SK-N-SH (cell line): ENCODE measurements around the gene SENP5. TPM values are rescaled to one million over a fixed set of nuclear protein-coding genes. Genes with fewer than 3 reads are reported as not detected.

Source experiments
- CTCF ChIA-PET: fragments of 300-600, 350-600 bp; formaldehyde crosslinking; extraction: SDS; loops from one replicate; lab custom pipeline; 2021; lab: Yijun Ruan, JAX
- POLR2A ChIA-PET: fragments of 350-600 bp; sonication (Branson Sonifier 250); formaldehyde crosslinking; extraction: SDS; loops from one replicate; lab custom pipeline; 2020; ENCODE audit warnings: antibody characterized with exemption, inconsistent platforms; lab: Yijun Ruan, JAX
- DNase-seq: peaks from one replicate; pipeline ENCODE4 v3.0.0; 2012
- H2AFZ ChIP-seq: fragments of 200-600 bp; sonication (generic); 2 replicates; pipeline ENCODE4 v1.8.1; 2016; ENCODE audit warnings: antibody characterized with exemption, mild to moderate bottlenecking, low read depth
- H3F3A ChIP-seq: fragments of 200-600 bp; sonication (generic); replicated peaks from 2 replicates; pipeline ENCODE3; 2016; ENCODE audit warnings: antibody characterized with exemption, mild to moderate bottlenecking; ENCODE audit not compliant: insufficient read depth
- H3K27ac ChIP-seq, 2 experiments: fragments of 200-500 bp in 1 of 2; fragments of 200-600 bp in 1 of 2; sonication (Bioruptor generic) in 1 of 2; sonication (generic), shearing (Covaris generic) in 1 of 2; 2 replicates each; pipeline versions ENCODE4 v1.5.1 to v1.6.1; 2014 to 2016; ENCODE audit warnings: low read depth in 2 of 2, inconsistent platforms in 1 of 2, low read length in 1 of 2, mild to moderate bottlenecking in 1 of 2, mixed read lengths in 1 of 2
- H3K27me3 ChIP-seq: fragments of 200-600 bp; sonication (generic), shearing (Covaris generic); 2 replicates; pipeline ENCODE4 v1.6.1; 2016; ENCODE audit warnings: mixed run types; ENCODE audit not compliant: insufficient read depth
- H3K36me3 ChIP-seq, 2 experiments: fragments of 200-500 bp in 1 of 2; fragments of 200-600 bp in 1 of 2; sonication (Bioruptor generic) in 1 of 2; sonication (generic) in 1 of 2; replicated peaks in 1 of 2; 2 replicates each; pipeline versions ENCODE3 to v1.5.1; 2014 to 2016; ENCODE audit warnings: low read length in 1 of 2, mild to moderate bottlenecking in 1 of 2; ENCODE audit not compliant: insufficient read depth in 2 of 2, control insufficient read depth in 1 of 2
- H3K4me1 ChIP-seq, 2 experiments: fragments of 200-500 bp in 1 of 2; fragments of 200-600 bp in 1 of 2; sonication (Bioruptor generic) in 1 of 2; sonication (generic), shearing (Covaris generic) in 1 of 2; 2 replicates each; pipeline versions ENCODE4 v1.5.1 to v1.6.1; 2014 to 2016; ENCODE audit warnings: low read depth in 1 of 2, low read length in 1 of 2, mixed run types in 1 of 2; ENCODE audit not compliant: insufficient read depth in 2 of 2, control insufficient read depth in 1 of 2
- H3K4me2 ChIP-seq: fragments of 200-600 bp; sonication (generic), shearing (Covaris generic); 2 replicates; pipeline ENCODE4 v1.6.1; 2017; ENCODE audit warnings: mixed run types
- H3K4me3 ChIP-seq, 2 experiments: fragments of 200-500 bp in 1 of 2; fragments of 200-600 bp in 1 of 2; sonication (Bioruptor generic) in 1 of 2; sonication (generic), shearing (Covaris generic) in 1 of 2; 2 replicates each; pipeline versions ENCODE4 v1.5.1 to v1.8.1; 2014 to 2016; ENCODE audit warnings: low read depth in 2 of 2, inconsistent platforms in 1 of 2, low read length in 1 of 2, mild to moderate bottlenecking in 1 of 2, mixed read lengths in 1 of 2, moderate library complexity in 1 of 2
- H3K79me2 ChIP-seq: fragments of 200-600 bp; sonication (generic); 2 replicates; pipeline ENCODE4 v1.8.1; 2017; ENCODE audit warnings: mild to moderate bottlenecking; ENCODE audit not compliant: insufficient read depth
- H3K9ac ChIP-seq: fragments of 200-600 bp; sonication (generic); 2 replicates; pipeline ENCODE4 v1.6.1; 2017; ENCODE audit warnings: mixed run types
- H3K9me2 ChIP-seq: fragments of 200-600 bp; sonication (generic); 2 replicates; pipeline ENCODE4 v1.6.1; 2017; ENCODE audit warnings: mixed run types
- H3K9me3 ChIP-seq: fragments of 200-600 bp; sonication (generic); 2 replicates; pipeline ENCODE4 v1.6.1; 2017; ENCODE audit warnings: mixed run types, mild to moderate bottlenecking, moderate library complexity
- H4K20me1 ChIP-seq: fragments of 200-600 bp; sonication (generic); 2 replicates; pipeline ENCODE4 v1.6.1; 2017; ENCODE audit warnings: mild to moderate bottlenecking, mixed run types; ENCODE audit not compliant: insufficient read depth
- ELF1 ChIP-seq: IDR thresholded peaks from 2 replicates; pipeline ENCODE4 v1.4.0; 2012
- EP300 ChIP-seq, 2 experiments: IDR thresholded peaks; 2 replicates each; pipeline versions ENCODE4 v1.4.0 to v1.6.1; 2012; ENCODE audit warnings: borderline replicate concordance in 1 of 2, low read depth in 1 of 2, low read length in 1 of 2
- FOSL2 ChIP-seq: IDR thresholded peaks from 2 replicates; pipeline ENCODE4 v1.4.0; 2012; ENCODE audit warnings: low read depth, mild to moderate bottlenecking, moderate library complexity, borderline replicate concordance
- FOXJ3 ChIP-seq: sonication (generic); formaldehyde crosslinking; IDR thresholded peaks from 2 replicates; pipeline ENCODE4 v1.5.1; 2020; ENCODE audit warnings: mild to moderate bottlenecking, missing genetic modification reagents
- FOXM1 ChIP-seq: IDR thresholded peaks from 2 replicates; pipeline ENCODE4 v1.4.0; 2012; ENCODE audit warnings: low read depth, mild to moderate bottlenecking
- GABPA ChIP-seq: IDR thresholded peaks from 2 replicates; pipeline ENCODE4 v1.4.0; 2012; ENCODE audit warnings: low read depth, mild to moderate bottlenecking
- GATA2 ChIP-seq: sonication (generic); formaldehyde crosslinking; IDR thresholded peaks from 2 replicates; pipeline ENCODE4 v1.5.0; 2020; ENCODE audit warnings: mild to moderate bottlenecking, missing genetic modification reagents
- MEF2A ChIP-seq: IDR thresholded peaks from 2 replicates; pipeline ENCODE4 v1.4.0; 2012; ENCODE audit warnings: low read depth, borderline replicate concordance
- MXI1 ChIP-seq: IDR thresholded peaks from 2 replicates; pipeline ENCODE4 v1.6.1; 2012; ENCODE audit warnings: mild to moderate bottlenecking, low read depth, low read length, improper control_type of control experiment
- POLR2AphosphoS5 ChIP-seq: IDR thresholded peaks from 2 replicates; pipeline ENCODE4 v1.6.1; 2012; ENCODE audit warnings: low read depth, low read length
- SIN3A ChIP-seq: IDR thresholded peaks from 2 replicates; pipeline ENCODE4 v1.6.1; 2012; ENCODE audit warnings: low read depth, mild to moderate bottlenecking, low read length, moderate library complexity, borderline replicate concordance
- TCF12 ChIP-seq: IDR thresholded peaks from 2 replicates; pipeline ENCODE4 v1.4.0; 2012
- TEAD4 ChIP-seq: IDR thresholded peaks from 2 replicates; pipeline ENCODE4 v1.4.0; 2012; ENCODE audit warnings: mild to moderate bottlenecking, borderline replicate concordance; ENCODE audit not compliant: insufficient read depth
- YY1 ChIP-seq: IDR thresholded peaks from 2 replicates; pipeline ENCODE4 v1.4.0; 2012; ENCODE audit warnings: low read depth, mild to moderate bottlenecking
- WGBS: methylation state at CpG from one replicate; pipeline ENCODE4 v1.1.6; 2017; ENCODE audit warnings: low lambda C conversion rate; 5-methylcytosine and 5-hydroxymethylcytosine counted together
- polyA plus RNA-seq, 3 experiments: library from polyadenylated mRNA; depleted of rRNA; stranded (reverse); fragments of >200 nt; gene quantifications; 2 replicates each; pipeline ENCODE4 v1.2.3, GENCODE V29; 2012
- TF ChIP-seq, protein P1 (sequence below): IDR thresholded peaks from 2 replicates; pipeline ENCODE4 v1.4.0; 2012; ENCODE audit warnings: low read depth
- TF ChIP-seq, protein P2 (sequence below): fragments of 150-350 bp; IDR thresholded peaks from 2 replicates; pipeline ENCODE4 v1.6.1; 2016; ENCODE audit warnings: mild to moderate bottlenecking, low read depth, low read length
- TF ChIP-seq, protein P3 (sequence below): IDR thresholded peaks from 2 replicates; pipeline ENCODE4 v1.4.0; 2012; ENCODE audit warnings: low read depth, borderline replicate concordance
- TF ChIP-seq, protein P4 (sequence below): fragments of 150-350 bp; IDR thresholded peaks from 2 replicates; pipeline ENCODE4 v1.6.1; 2017; ENCODE audit warnings: antibody characterized with exemption, low read length, low read depth, borderline replicate concordance
- TF ChIP-seq, protein P5 (sequence below): IDR thresholded peaks from 2 replicates; pipeline ENCODE4 v1.6.1; 2012; ENCODE audit warnings: mild to moderate bottlenecking, low read depth, low read length, moderate library complexity
- TF ChIP-seq, protein P6 (sequence below): fragments of 200-600 bp; sonication (generic); IDR thresholded peaks from 2 replicates; pipeline ENCODE4 v1.6.1; 2017; ENCODE audit warnings: antibody characterized with exemption, mild to moderate bottlenecking, moderate library complexity
- TF ChIP-seq, protein P7 (sequence below): IDR thresholded peaks from 2 replicates; pipeline ENCODE4 v1.4.0; 2012; ENCODE audit warnings: low read depth, borderline replicate concordance

SENP5 gene
- polyA plus RNA-seq, 1 of the 3 experiments (the other 2 are of a cell fraction) = 7.5 TPM

DNA sequence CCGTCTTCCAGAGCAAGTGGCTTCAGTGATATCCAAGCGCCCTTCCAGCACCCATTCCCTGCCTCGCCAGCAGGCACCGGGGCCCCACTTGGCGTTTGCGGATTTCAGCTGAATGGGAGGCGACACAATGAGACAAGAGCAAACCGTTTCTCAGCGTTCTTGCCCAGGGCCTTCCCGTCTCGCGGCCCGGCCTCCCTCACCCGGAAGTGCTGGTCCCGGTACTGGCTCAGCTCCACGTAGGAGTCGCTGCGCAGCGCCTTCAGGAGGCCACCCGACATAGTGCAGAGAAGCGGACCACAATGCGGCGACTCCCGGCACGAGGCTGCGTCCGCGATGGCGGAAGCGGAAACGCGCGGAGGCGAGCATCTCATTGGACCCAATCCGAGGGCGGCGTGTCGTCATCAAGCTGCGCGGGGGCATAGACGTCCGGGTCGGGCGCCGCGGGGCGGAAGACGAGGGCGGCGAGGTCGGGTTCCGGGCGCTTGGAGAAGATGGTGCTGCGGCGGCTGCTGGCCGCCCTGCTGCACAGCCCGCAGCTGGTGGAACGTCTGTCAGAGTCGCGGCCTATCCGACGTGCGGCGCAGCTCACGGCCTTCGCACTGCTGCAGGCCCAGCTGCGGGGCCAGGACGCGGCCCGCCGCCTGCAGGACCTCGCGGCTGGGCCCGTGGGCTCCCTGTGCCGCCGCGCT is 74.7 kb downstream of the SENP5 start, which contains the start of gene NCBP2:
TSS of gene NCBP2 (minus strand) at position 303 of the 689 bp plus-strand sequence. CDS start at position 278, 25 bp downstream.
- H3K36me3 ChIP-seq = peaks cover 23 to 28% of the 10 kb centered on the region in 2 experiments
- CTCF ChIA-PET = interaction anchor here (0.6 to 3.0 kb wide), 22 partner anchors 8 to 333 kb away, joined by 3 to 16 read pairs (median 4); partner anchors contain the start of genes PIGZ and SENP5
- no peaks in the 10 kb centered on the region for H3K27me3 ChIP-seq
- H3K9me3 ChIP-seq = no peaks in the 10 kb centered on the region
- peak within 1 kb of the TSS; percentile 97 to 99 for H3K27ac ChIP-seq
- peaks cover 22% of the 10 kb centered on the region for H3F3A ChIP-seq
- peaks cover 79% of the 10 kb centered on the region for H3K79me2 ChIP-seq
- peaks cover 11% of the 10 kb centered on the region; the same call in 1 of the 2 replicates for H4K20me1 ChIP-seq
- POLR2A ChIA-PET = interaction anchor here (0.7 to 1.7 kb wide), 7 partner anchors 9 to 202 kb away, joined by 3 to 18 read pairs (median 3); partner anchors contain the start of gene SENP5
- no peaks in the 10 kb centered on the region for H3K9me2 ChIP-seq
- H3K9ac ChIP-seq = peak within 1 kb of the TSS; percentile 98
- 0% methylated on average over 3 of the region's 77 CpGs for WGBS
- H3K4me3 ChIP-seq = peak within 1 kb of the TSS; percentile 95 to 96
- DNase-seq = peak; percentile 96
- H3K4me1 ChIP-seq = peaks cover 6 to 11% of the 10 kb centered on the region in 2 experiments; a peak in 3 of 4 replicates
- peak within 1 kb of the TSS; percentile 84 for H2AFZ ChIP-seq
- H3K4me2 ChIP-seq = peak within 1 kb of the TSS; percentile 94
- TF ChIP-seq, protein P1, sequence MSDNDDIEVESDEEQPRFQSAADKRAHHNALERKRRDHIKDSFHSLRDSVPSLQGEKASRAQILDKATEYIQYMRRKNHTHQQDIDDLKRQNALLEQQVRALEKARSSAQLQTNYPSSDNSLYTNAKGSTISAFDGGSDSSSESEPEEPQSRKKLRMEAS = peak; percentile 99
- TF ChIP-seq SIN3A (peak; percentile 93; the same call in 1 of the 2 replicates), TCF12 (no peak; the same call in 1 of the 2 replicates), POLR2AphosphoS5 (peak; percentile 91), FOXM1 (no peak), FOSL2 (no peak), MEF2A (no peak), GATA2 (CRISPR knock-in tag) (no peak), TEAD4 (no peak), MXI1 (peak; percentile 89), GABPA (peak; percentile 93), EP300 (IDR thresholded peaks at IDR 0.05; ENCODE audit: borderline replicate concordance in 1 of 2, low read depth in 1 of 2, low read length in 1 of 2) (no peak), ELF1 (peak; percentile 98), YY1 (peak; percentile 75), FOXJ3 (CRISPR knock-in tag) (no peak; the same call in 1 of the 2 replicates)
- TF ChIP-seq, protein P2, sequence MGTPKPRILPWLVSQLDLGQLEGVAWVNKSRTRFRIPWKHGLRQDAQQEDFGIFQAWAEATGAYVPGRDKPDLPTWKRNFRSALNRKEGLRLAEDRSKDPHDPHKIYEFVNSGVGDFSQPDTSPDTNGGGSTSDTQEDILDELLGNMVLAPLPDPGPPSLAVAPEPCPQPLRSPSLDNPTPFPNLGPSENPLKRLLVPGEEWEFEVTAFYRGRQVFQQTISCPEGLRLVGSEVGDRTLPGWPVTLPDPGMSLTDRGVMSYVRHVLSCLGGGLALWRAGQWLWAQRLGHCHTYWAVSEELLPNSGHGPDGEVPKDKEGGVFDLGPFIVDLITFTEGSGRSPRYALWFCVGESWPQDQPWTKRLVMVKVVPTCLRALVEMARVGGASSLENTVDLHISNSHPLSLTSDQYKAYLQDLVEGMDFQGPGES = peak; percentile 6; the same call in 1 of the 2 replicates
- TF ChIP-seq, protein P3, sequence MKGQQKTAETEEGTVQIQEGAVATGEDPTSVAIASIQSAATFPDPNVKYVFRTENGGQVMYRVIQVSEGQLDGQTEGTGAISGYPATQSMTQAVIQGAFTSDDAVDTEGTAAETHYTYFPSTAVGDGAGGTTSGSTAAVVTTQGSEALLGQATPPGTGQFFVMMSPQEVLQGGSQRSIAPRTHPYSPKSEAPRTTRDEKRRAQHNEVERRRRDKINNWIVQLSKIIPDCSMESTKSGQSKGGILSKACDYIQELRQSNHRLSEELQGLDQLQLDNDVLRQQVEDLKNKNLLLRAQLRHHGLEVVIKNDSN = no peak; the same call in 1 of the 2 replicates
- TF ChIP-seq, protein P4, sequence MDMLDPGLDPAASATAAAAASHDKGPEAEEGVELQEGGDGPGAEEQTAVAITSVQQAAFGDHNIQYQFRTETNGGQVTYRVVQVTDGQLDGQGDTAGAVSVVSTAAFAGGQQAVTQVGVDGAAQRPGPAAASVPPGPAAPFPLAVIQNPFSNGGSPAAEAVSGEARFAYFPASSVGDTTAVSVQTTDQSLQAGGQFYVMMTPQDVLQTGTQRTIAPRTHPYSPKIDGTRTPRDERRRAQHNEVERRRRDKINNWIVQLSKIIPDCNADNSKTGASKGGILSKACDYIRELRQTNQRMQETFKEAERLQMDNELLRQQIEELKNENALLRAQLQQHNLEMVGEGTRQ = no peak
- TF ChIP-seq, protein P5, sequence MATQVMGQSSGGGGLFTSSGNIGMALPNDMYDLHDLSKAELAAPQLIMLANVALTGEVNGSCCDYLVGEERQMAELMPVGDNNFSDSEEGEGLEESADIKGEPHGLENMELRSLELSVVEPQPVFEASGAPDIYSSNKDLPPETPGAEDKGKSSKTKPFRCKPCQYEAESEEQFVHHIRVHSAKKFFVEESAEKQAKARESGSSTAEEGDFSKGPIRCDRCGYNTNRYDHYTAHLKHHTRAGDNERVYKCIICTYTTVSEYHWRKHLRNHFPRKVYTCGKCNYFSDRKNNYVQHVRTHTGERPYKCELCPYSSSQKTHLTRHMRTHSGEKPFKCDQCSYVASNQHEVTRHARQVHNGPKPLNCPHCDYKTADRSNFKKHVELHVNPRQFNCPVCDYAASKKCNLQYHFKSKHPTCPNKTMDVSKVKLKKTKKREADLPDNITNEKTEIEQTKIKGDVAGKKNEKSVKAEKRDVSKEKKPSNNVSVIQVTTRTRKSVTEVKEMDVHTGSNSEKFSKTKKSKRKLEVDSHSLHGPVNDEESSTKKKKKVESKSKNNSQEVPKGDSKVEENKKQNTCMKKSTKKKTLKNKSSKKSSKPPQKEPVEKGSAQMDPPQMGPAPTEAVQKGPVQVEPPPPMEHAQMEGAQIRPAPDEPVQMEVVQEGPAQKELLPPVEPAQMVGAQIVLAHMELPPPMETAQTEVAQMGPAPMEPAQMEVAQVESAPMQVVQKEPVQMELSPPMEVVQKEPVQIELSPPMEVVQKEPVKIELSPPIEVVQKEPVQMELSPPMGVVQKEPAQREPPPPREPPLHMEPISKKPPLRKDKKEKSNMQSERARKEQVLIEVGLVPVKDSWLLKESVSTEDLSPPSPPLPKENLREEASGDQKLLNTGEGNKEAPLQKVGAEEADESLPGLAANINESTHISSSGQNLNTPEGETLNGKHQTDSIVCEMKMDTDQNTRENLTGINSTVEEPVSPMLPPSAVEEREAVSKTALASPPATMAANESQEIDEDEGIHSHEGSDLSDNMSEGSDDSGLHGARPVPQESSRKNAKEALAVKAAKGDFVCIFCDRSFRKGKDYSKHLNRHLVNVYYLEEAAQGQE = peak; percentile 76; the same call in 1 of the 2 replicates
- TF ChIP-seq, protein P6, sequence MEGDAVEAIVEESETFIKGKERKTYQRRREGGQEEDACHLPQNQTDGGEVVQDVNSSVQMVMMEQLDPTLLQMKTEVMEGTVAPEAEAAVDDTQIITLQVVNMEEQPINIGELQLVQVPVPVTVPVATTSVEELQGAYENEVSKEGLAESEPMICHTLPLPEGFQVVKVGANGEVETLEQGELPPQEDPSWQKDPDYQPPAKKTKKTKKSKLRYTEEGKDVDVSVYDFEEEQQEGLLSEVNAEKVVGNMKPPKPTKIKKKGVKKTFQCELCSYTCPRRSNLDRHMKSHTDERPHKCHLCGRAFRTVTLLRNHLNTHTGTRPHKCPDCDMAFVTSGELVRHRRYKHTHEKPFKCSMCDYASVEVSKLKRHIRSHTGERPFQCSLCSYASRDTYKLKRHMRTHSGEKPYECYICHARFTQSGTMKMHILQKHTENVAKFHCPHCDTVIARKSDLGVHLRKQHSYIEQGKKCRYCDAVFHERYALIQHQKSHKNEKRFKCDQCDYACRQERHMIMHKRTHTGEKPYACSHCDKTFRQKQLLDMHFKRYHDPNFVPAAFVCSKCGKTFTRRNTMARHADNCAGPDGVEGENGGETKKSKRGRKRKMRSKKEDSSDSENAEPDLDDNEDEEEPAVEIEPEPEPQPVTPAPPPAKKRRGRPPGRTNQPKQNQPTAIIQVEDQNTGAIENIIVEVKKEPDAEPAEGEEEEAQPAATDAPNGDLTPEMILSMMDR = peak; percentile 64
- TF ChIP-seq, protein P7, sequence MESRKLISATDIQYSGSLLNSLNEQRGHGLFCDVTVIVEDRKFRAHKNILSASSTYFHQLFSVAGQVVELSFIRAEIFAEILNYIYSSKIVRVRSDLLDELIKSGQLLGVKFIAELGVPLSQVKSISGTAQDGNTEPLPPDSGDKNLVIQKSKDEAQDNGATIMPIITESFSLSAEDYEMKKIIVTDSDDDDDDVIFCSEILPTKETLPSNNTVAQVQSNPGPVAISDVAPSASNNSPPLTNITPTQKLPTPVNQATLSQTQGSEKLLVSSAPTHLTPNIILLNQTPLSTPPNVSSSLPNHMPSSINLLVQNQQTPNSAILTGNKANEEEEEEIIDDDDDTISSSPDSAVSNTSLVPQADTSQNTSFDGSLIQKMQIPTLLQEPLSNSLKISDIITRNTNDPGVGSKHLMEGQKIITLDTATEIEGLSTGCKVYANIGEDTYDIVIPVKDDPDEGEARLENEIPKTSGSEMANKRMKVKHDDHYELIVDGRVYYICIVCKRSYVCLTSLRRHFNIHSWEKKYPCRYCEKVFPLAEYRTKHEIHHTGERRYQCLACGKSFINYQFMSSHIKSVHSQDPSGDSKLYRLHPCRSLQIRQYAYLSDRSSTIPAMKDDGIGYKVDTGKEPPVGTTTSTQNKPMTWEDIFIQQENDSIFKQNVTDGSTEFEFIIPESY = no peak
